Germinal center (tissue), 1 donor: Measurements from ENCODE around the gene KCNH1.

Experiments
- DNase-seq: peaks from one replicate; pipeline ENCODE4 v3.0.0; 2012; ENCODE audit warnings: mixed read lengths, low spot score

The KCNH1 gene

DNA sequence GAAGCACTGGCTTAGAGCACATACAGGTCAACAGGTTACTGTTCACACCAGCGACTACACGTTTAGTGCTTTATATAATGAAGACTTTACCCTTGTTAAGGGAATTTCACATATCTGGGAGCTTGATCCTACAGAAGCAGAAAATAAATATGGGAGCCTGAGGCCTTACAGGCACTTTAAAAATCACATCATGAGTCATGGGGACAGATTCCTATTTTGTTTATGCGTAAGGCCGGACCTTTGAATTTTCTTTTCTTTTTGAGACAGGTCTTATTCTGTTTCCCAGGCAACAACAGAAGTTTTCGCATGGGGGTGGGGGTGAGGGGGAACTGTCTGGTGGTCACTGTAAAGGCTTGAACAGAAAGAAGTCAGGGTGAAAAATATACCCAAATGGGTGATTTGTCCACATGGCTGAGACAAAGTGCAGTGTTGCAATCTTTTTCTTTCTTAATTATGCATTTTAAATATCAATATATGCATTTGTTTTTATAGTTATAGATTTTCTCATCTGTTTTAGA lies 276.7 kb downstream of the KCNH1 start:
- no peak for DNase-seq

GRCh38 chr1:210855440-210855839 lies 278.5 kb downstream of the KCNH1 start:
- no peak for DNase-seq

GRCh38 chr1:210853276-210853675 lies 280.7 kb downstream of the KCNH1 start:
- DNase-seq: no peak

- no peak for DNase-seq
These were observed 283.4 kb downstream of the KCNH1 start for GRCh38 chr1:210850556-210850955.

- DNase-seq: no peak
These were observed 285.5 kb downstream of the KCNH1 start for GRCh38 chr1:210848474-210848873.

DNA sequence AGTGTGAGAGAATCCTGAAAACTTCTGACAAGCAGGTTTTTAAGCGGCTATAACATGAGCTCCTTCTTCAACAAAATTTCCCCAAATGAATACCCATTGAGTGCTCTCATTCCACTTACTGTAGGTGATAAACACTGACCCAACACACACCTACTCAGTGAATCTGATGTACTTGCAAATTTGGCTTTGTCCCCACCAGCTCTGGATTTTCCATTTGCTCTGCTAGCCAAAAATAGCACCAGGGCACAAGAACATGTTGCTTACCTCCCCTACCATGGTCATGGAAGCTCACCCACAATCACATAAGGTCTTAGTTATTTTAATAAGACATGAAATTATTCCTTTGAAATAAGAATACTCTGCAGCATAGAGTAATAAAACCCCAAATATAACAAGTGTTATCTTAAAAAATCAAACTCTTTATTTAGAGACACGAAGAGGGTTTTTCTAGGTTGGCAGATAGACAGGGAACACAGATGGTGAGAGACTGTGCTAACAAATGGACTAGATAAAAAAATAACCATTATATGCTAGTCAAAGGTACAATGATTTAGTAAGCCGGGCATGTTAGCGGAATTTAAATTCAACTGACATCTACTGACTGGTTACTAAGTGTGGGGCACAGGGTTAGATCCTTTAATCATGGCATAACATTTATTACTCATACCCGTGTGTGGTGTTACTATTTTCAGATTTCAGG lies 291.9 kb downstream of the KCNH1 start:
- DNase-seq: no peak

DNA sequence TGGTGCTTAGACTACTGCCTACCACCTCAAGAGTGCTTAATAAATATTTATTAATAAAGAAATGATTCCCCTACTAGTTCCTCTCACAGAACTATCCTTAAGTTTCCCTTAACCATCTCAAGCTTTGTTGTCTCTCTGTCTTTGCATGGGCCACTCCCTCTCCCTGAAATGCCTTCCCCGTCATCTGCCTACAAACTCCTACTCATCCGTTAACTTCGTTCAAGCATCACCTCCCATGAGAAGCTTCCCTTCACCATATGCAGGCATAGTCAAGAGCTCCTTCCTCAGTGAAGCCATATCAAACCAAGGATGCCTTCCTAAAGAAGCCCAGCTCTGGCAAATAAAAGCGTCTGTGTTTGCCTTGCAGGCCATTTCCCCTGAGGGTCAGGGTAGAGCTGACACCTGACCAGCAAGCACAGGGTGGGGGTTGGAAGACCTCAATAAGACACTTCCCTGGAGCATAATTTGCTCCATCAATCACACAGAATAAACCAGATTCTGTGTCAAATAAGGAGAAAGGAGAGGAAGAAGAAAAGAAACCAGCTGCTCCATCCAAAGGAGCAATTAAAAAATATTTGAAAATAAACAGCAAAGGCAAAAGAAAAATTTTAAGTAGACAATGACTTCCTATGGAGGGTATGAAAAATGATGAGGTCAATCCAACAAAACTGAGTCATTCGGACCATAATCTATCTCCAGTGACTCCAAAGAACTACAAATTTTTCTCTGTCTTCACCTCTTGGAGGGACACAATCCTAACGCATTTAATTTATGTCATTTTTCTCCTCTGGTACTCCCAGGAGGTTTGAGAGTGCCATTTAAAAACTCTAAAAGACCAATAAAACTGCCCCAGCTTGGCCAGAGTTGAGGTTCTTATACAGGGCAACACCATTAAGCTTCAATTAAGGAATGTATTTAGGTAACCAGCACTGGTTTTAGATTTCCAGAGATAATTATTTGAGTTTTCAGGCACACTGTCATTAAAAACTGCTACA lies 303.6 kb downstream of the KCNH1 start:
- DNase-seq: no peak

DNA sequence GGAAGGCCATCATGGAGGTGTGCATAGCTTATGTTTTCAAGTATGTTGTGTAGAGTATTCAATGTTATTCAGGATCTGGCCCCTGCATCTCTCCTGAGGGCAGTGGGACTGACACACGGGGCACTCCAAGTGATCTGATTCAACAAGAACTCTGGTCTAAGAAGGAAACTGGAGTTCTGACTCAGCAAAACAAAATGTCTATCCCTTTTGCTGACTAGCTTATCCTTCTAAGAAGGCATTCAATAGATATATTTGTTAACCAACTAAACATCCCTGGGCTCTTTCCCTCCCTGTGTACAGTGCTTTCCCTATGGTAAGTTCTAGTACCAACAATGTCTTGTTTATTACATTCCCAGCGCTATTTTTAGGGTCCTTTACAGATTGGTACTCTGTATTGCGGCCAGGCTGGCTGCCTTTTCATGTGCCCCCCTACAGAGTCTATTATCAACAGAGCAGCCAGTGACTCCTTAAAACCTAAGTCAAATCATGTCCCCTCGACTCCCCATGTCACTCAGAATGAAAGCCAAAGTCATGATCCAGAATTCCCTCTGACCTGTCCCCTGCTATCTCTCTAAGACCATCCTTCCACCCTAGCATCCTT lies 304.9 kb downstream of the KCNH1 start:
- no peak for DNase-seq

- DNase-seq: no peak
These were observed 306.5 kb downstream of the KCNH1 start for GRCh38 chr1:210827481-210827880.

- DNase-seq: no peak
These were observed 307.3 kb downstream of the KCNH1 start for GRCh38 chr1:210826686-210827085.

GRCh38 chr1:210822932-210823331 lies 311.0 kb downstream of the KCNH1 start:
- no peak for DNase-seq

- no peak for DNase-seq
These were observed 311.7 kb downstream of the KCNH1 start for GRCh38 chr1:210822241-210822640.

DNA sequence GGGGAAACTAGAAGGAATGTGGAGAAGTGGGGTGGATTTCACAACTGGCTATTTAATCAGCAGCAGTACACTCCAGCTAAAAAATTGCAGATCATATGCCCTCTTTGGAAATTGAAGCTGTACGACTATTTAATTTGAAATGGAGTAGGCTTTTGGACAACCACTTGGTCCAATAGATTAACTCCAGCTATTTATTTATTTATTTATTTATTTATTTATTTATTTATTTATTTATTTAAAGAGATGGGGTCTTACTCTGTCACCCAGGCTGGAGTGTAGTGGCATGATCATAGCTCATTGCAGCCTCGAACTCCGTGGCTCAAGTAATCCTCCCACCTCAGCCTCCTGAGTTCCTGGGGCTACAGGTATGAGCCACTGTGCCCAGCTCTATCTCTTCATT lies 312.3 kb downstream of the KCNH1 start:
- DNase-seq: no peak

DNA sequence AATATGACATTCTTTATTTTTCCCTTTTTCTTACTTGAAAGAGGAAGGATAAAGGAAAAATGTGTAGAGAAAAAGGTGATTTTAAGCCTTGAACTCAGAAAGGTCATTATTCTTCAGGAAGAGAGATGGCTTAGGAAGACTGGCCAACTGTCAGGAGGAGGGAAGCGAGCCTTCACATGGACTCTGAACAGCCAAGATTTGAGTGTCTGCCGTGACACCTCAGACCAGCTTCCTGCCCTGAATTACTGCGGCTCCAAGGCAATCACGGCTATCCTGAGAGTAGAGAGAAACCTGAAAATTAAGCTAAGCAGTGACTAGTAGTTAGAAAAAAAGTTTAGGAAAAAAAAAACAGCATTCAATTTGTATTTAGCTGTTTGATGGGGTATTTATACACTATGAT lies 314.7 kb downstream of the KCNH1 start:
- no peak for DNase-seq

DNA sequence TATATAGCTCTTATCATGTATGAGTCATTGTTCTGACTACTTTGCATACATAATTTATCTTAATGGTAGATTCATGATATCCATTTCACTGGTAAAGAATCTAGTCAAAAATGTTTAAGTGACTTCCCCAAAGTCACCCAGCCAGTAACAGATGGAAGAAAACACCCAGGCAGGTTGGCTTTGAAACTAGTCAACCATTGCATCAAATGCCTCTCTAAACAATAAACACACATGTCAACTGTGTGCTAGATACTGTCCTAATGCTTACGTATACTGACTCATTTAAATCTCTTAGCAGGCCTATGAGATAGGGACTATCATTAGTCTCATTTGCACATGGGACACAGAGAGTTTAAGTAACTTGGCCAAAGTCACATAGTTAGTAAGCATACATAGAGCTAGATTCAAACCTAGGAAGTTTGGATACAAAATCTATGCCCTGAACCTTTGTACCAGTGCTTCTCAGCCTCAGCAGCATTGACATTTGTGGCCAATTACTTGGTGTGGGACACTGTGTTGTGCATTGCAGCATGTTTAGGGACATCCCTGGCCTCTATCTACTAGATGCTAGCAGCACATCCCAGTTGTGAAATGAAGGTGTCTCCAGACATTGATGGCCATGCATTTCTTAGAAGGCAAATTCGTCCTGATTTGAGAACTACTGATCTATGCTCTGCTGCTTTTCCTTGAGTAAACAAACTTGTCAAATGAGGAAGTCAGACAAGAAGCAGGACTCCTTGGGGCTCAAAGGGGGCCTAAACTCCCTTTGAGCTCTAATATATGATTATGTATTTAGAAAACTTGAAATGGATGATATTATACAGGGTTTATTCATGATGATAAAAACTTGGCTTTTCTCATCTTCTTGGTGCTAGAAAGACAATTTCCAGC lies 316.3 kb downstream of the KCNH1 start:
- no peak for DNase-seq

DNA sequence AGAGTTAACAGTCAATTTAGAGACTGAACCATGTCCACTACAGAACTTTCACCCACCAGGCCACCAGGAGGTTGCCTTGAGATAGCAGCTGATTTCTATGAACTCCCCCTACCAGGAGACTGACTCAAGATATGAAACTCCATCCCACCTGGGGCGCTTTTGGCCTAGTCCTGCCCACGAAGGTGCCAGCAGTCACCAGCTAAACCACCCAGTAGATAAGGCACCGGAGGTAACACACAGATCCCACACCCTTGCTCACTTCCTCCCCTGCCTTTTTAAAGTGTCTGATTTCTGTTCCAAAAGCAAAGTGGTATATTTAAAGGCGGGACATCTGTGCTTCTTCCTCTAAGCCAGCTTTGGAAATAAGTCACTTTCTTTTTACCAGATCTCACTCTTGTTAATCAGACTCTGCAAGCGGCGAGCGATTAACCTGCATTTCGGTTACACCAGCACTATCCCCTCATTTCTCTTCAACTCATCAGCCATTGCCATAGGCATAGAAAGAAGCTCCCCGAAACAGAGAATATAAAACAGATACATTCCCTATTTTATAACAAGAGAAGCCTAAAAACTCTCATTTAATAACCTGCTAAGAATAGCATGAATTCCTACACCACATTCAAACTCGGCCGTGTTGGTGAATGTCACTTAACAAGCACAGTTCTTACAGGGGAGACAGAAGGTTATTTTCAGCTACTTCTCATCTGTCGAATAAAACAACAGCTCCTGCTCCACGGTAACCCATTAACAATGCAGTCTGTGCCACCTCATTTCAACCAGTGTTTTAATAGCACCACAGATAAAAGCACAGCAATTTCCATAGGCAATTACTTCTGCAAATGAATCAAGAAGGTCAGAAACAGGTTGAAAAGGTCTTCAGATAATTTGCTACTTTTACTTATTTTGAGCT lies 318.1 kb downstream of the KCNH1 start:
- no peak for DNase-seq

- DNase-seq: no peak
These were observed 319.4 kb downstream of the KCNH1 start for GRCh38 chr1:210814382-210815123.

- DNase-seq: no peak
These were observed 332.4 kb downstream of the KCNH1 start for GRCh38 chr1:210801501-210801900.

DNA sequence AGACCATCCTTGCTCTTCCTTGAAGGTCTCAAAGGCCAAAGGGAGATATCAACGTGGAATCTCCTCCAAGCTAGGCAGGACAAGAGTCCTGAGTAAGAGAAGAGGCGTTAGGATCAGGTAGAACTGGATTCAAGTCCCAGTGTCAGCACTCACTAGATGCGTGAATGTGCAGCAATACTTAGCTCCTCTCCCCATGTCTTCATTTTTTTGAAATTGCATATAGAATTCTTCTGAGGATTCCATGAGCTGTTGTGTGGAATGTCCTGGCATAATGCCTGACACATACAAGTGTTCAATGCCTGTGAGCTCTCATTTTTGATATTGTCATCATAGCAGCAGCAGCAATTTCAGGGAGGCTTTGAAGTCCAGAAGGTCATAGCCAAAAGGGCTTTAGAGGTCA lies 333.2 kb downstream of the KCNH1 start:
- DNase-seq: no peak

DNA sequence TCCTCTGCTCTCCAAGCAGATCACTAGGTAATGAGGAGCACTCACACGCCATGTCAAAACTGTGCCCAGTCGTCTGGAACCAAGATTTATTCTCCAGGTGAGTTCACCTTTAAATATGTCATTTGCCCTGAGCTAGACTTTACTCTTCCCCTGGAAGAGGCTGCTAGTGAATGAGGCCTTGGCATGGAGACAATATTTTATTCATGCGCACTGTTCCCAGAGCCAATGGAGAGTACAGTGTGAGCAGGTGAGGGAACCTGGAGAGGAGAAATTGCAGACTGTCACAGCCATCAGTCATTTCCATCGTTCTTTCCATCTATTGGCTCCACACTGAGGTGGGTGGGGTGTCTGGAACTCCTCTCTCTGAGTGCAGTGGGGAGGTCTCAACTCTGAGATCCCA lies 333.6 kb downstream of the KCNH1 start:
- DNase-seq: no peak
